GM19468 (cell line): ENCODE results near the gene DACH1.

Experiments used
- ATAC-seq: cut with Tn5 transposase; IDR thresholded peaks from one replicate; pipeline ENCODE4 v1.9.1; 2021; ENCODE audit warnings: mild to moderate bottlenecking, moderate library complexity, moderate number of reproducible peaks; ENCODE audit not compliant: unreplicated experiment; ENCODE audit errors: extremely low read depth

DACH1 gene

GRCh38 chr13:71459708-71460107 is 407.3 kb downstream of the DACH1 start:
- no peak for ATAC-seq

- ATAC-seq: no peak
These were observed 409.4 kb downstream of the DACH1 start for GRCh38 chr13:71457645-71458044.

GRCh38 chr13:71456136-71456535 is 410.9 kb downstream of the DACH1 start:
- ATAC-seq: no peak

GRCh38 chr13:71454509-71454908 is 412.5 kb downstream of the DACH1 start:
- no peak for ATAC-seq

- ATAC-seq: no peak
These were observed 418.8 kb downstream of the DACH1 start for GRCh38 chr13:71448080-71448630.

GRCh38 chr13:71437704-71438103 is 429.3 kb downstream of the DACH1 start:
- ATAC-seq: no peak

GRCh38 chr13:71430681-71431080 is 436.3 kb downstream of the DACH1 start:
- ATAC-seq: no peak

GRCh38 chr13:71417205-71417604 is 449.8 kb downstream of the DACH1 start:
- ATAC-seq: no peak

- no peak for ATAC-seq
These were observed 454.8 kb downstream of the DACH1 start for GRCh38 chr13:71412231-71412630.

- ATAC-seq: no peak
These were observed 458.6 kb downstream of the DACH1 start for GRCh38 chr13:71408416-71408815.

GRCh38 chr13:71399631-71400215 is 467.3 kb downstream of the DACH1 start:
- no peak for ATAC-seq

GRCh38 chr13:71396149-71396548 is 470.9 kb downstream of the DACH1 start:
- no peak for ATAC-seq

GRCh38 chr13:71395053-71395452 is 472.0 kb downstream of the DACH1 start:
- ATAC-seq: no peak

- no peak for ATAC-seq
These were observed 472.8 kb downstream of the DACH1 start for GRCh38 chr13:71394176-71394575.
